CD8-positive, alpha-beta memory T cell (primary cell): Measurements from ENCODE around the gene NOP56. TPM values are rescaled to one million over a fixed set of nuclear protein-coding genes. Genes with fewer than 3 reads are reported as not detected.

Experiments
- CTCF ChIA-PET: fragments of 350-600 bp; sonication (Branson Sonifier 250); formaldehyde crosslinking; loops from one replicate; lab custom pipeline; 2021; ENCODE audit warnings: antibody characterized with exemption; lab: Charles Lee
- POLR2A ChIA-PET: fragments of 350-600 bp; sonication (Branson Sonifier 250); formaldehyde crosslinking; loops from one replicate; lab custom pipeline; 2021; ENCODE audit warnings: antibody characterized with exemption; lab: Charles Lee
- DNase-seq, 5 donors: peaks; one replicate each; pipeline versions ENCODE4 v3.0.0 to v3.0.0-alpha.2; 2020 to 2022; ENCODE audit warnings: mixed read lengths in 1 of 5
- H3K27ac ChIP-seq: one replicate; pipeline ENCODE4 v1.7.0; 2013; ENCODE audit warnings: low read depth, mild to moderate bottlenecking, low read length, moderate library complexity
- H3K27me3 ChIP-seq: 2 replicates; pipeline ENCODE4 v1.7.0; 2013; ENCODE audit warnings: low read length, mild to moderate bottlenecking; ENCODE audit not compliant: insufficient read depth, poor library complexity, severe bottlenecking
- H3K36me3 ChIP-seq: 2 replicates; pipeline ENCODE4 v1.7.0; 2013; ENCODE audit warnings: mild to moderate bottlenecking, low read length, moderate library complexity; ENCODE audit not compliant: insufficient read depth
- H3K4me1 ChIP-seq: 2 replicates; pipeline ENCODE4 v1.7.0; 2013; ENCODE audit warnings: mild to moderate bottlenecking, low read length, moderate library complexity; ENCODE audit not compliant: insufficient read depth
- H3K4me3 ChIP-seq: 2 replicates; pipeline ENCODE4 v1.7.0; 2013; ENCODE audit warnings: mild to moderate bottlenecking, low read length
- H3K9me3 ChIP-seq: 2 replicates; pipeline ENCODE4 v1.7.0; 2013; ENCODE audit warnings: mild to moderate bottlenecking, low read length
- H3K27ac Mint-ChIP-seq, 8 donors: one replicate each; pipeline ENCODE4 v1.8.0; 2020 to 2021; ENCODE audit warnings: mixed read lengths in 8 of 8, mild to moderate bottlenecking in 6 of 8, inconsistent platforms in 3 of 8, moderate library complexity in 3 of 8
- H3K27me3 Mint-ChIP-seq, 2 donors: one replicate each; pipeline ENCODE4 v1.8.0; 2020 to 2021; ENCODE audit warnings: mixed read lengths in 2 of 2, mild to moderate bottlenecking in 1 of 2, moderate library complexity in 1 of 2
- H3K36me3 Mint-ChIP-seq, 3 donors: one replicate each; pipeline ENCODE4 v1.8.0; 2020 to 2021; ENCODE audit warnings: mixed read lengths in 3 of 3, inconsistent platforms in 1 of 3, mild to moderate bottlenecking in 1 of 3
- H3K4me1 Mint-ChIP-seq, 3 donors: one replicate each; pipeline ENCODE4 v1.8.0; 2020 to 2021; ENCODE audit warnings: mixed read lengths in 3 of 3, inconsistent platforms in 1 of 3, mild to moderate bottlenecking in 1 of 3
- H3K4me3 Mint-ChIP-seq, 7 donors: one replicate each; pipeline ENCODE4 v1.8.0; 2020 to 2021; ENCODE audit warnings: mixed read lengths in 7 of 7, mild to moderate bottlenecking in 6 of 7, moderate library complexity in 4 of 7, inconsistent platforms in 2 of 7
- H3K9me3 Mint-ChIP-seq, 5 donors: one replicate each; pipeline ENCODE4 v1.8.0; 2020 to 2022; ENCODE audit warnings: mixed read lengths in 5 of 5, mild to moderate bottlenecking in 3 of 5, moderate library complexity in 2 of 5, inconsistent platforms in 1 of 5
- polyA plus RNA-seq: library from polyadenylated mRNA; unstranded; fragments of 300-500 nt; fragmentation: Illumina TruSeq; gene quantifications from one replicate; pipeline ENCODE4 v1.2.3, GENCODE V29; 2021
- total RNA-seq, 2 experiments: library from RNA; stranded (reverse); gene quantifications; one replicate each; pipeline ENCODE4 v1.2.3, GENCODE V29; 2021

NOP56 gene
- total and polyA plus RNA-seq, 3 experiments from 2014 or later, result 106 to 920 (median 888) TPM

DNA sequence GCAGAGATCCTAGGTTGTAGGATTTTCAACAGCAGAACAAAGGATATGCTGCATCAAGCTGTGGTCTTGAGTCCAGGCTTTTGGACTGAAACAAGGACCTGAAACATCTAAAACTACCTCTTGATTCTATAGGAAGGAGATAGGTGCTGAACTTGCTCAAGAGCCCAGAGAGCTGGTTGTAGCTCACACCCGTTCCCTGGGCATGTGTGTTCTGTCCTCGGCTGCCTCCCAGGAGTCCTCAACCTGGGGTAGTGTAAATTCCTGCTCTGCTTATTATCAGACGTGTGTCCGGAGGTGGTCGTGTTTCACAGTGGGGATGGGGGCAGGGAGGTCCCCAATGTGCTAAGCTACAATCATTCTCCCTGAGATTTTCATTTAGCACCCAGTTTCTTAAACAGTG lies 4.8 kb downstream of the NOP56 start:
- ChIA-PET CTCF (interaction anchor here (2.1 kb wide), 1 partner anchor 10 kb away, joined by 6 read pairs; no protein-coding TSS in a partner anchor), POLR2A (no interaction called here)
- H3K27me3 ChIP-seq, result no peaks in the 10 kb centered on the region
- H3K9me3 ChIP-seq, result no peaks in the 10 kb centered on the region
- peaks cover 83% of the 10 kb centered on the region for H3K36me3 ChIP-seq
- H3K27ac ChIP-seq, result no peak overlapping the region
- no peaks in the 10 kb centered on the region for H3K9me3 Mint-ChIP-seq
- peak overlapping the region in 1 of 7 donors; percentile 76 for H3K4me3 Mint-ChIP-seq
- H3K36me3 Mint-ChIP-seq, result peaks cover 18 to 92% (median 37%) of the 10 kb centered on the region in 3 donors
- peaks cover 20% of the 10 kb centered on the region for H3K4me1 ChIP-seq
- peaks cover 0 to 2% of the 10 kb centered on the region in 2 donors for H3K27me3 Mint-ChIP-seq
- H3K4me3 ChIP-seq, result no peak overlapping the region
- H3K4me1 Mint-ChIP-seq, result peaks cover 27 to 36% (median 28%) of the 10 kb centered on the region in 3 donors
- H3K27ac Mint-ChIP-seq, result peak overlapping the region in 2 of 8 donors; percentile 68 to 82
- no peak for DNase-seq

DNA sequence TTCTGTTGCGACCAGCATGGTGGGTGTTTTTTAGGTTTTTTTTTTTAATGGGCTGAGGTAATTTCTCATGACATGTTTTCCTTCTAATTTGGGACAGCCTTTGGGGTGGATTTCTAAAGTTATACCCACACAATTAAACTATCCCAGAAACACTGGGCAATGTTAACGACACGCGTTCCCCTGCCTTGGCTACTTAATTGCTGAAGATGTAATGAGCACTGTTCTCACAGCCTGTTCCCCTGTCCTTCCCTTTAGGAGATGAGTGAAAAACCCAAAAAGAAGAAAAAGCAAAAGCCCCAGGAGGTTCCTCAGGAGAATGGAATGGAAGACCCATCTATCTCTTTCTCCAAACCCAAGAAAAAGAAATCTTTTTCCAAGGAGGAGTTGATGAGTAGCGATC lies 5.2 kb downstream of the NOP56 start:
- DNase-seq, result no peak
- CTCF ChIA-PET, result interaction anchor here (2.1 kb wide), 1 partner anchor 11 kb away, joined by 6 read pairs; no protein-coding TSS in a partner anchor
- Mint-ChIP-seq H3K36me3 (peaks cover 18 to 94% (median 38%) of the 10 kb centered on the region in 3 donors), H3K27ac (peak overlapping the region in 2 of 8 donors; percentile 43 to 82), H3K4me3 (peak overlapping the region in 2 of 7 donors; percentile 61 to 76), H3K27me3 (peaks cover 0 to 2% of the 10 kb centered on the region in 2 donors), H3K4me1 (peaks cover 28 to 38% (median 31%) of the 10 kb centered on the region in 3 donors), H3K9me3 (no peaks in the 10 kb centered on the region)
- no peaks in the 10 kb centered on the region for H3K27me3 ChIP-seq
- peaks cover 20% of the 10 kb centered on the region for H3K4me1 ChIP-seq
- H3K9me3 ChIP-seq, result no peaks in the 10 kb centered on the region
- peaks cover 86% of the 10 kb centered on the region for H3K36me3 ChIP-seq
- no peak overlapping the region for H3K27ac ChIP-seq
- POLR2A ChIA-PET, result no interaction called here
- H3K4me3 ChIP-seq, result no peak overlapping the region

GRCh38 chr20:2658414-2659354 lies 6.3 kb downstream of the NOP56 start:
- Mint-ChIP-seq H3K9me3 (no peaks in the 10 kb centered on the region), H3K27me3 (peaks cover 0 to 2% of the 10 kb centered on the region in 2 donors), H3K4me1 (peaks cover 26 to 40% (median 32%) of the 10 kb centered on the region in 3 donors), H3K27ac (peak overlapping the region in 5 of 8 donors; percentile 0 to 82 (median 38)), H3K36me3 (peaks cover 18 to 96% (median 38%) of the 10 kb centered on the region in 3 donors), H3K4me3 (peak overlapping the region in 1 of 7 donors; percentile 76)
- ChIA-PET CTCF (no interaction called here), POLR2A (no interaction called here)
- no peak overlapping the region for H3K27ac ChIP-seq
- H3K36me3 ChIP-seq, result peaks cover 86% of the 10 kb centered on the region
- no peak for DNase-seq
- H3K27me3 ChIP-seq, result no peaks in the 10 kb centered on the region
- H3K9me3 ChIP-seq, result no peaks in the 10 kb centered on the region
- peaks cover 21% of the 10 kb centered on the region for H3K4me1 ChIP-seq
- H3K4me3 ChIP-seq, result no peak overlapping the region

DNA sequence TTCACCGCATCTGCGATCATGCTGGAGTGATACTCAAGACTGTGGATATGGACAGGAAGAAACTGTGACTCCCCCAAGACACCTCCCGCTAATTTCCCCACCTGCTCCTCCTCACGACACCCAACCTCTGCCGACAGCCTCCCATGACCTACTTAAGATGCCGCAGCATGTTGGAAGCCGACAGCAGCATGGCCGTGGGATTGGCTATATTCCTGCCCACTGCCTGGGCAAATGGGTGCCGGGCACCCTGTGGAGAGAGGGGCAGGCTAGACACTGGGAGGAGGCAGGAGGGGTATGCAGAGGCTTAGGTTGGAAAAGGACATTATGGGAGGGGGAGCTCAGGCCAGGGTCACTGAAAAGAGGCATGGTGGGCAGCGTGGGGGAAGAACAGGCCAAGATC lies 7.1 kb downstream of the NOP56 start:
- Histone ChIP-seq H3K4me1 (peaks cover 15% of the 10 kb centered on the region), H3K27ac (no peak overlapping the region), H3K4me3 (no peak overlapping the region), H3K27me3 (no peaks in the 10 kb centered on the region), H3K9me3 (no peaks in the 10 kb centered on the region), H3K36me3 (peaks cover 78% of the 10 kb centered on the region)
- Mint-ChIP-seq H3K27me3 (peaks cover 0 to 2% of the 10 kb centered on the region in 2 donors), H3K9me3 (no peaks in the 10 kb centered on the region), H3K4me1 (peaks cover 23 to 39% (median 31%) of the 10 kb centered on the region in 3 donors), H3K4me3 (peak overlapping the region in 1 of 7 donors; percentile 76), H3K36me3 (peaks cover 16 to 91% (median 40%) of the 10 kb centered on the region in 3 donors), H3K27ac (peak overlapping the region in 2 of 8 donors; percentile 74 to 82)
- no peak for DNase-seq
- ChIA-PET CTCF (no interaction called here), POLR2A (no interaction called here)

- Mint-ChIP-seq H3K27ac (peak overlapping the region; percentile 91 to 99 (median 95)), H3K4me3 (peak overlapping the region; percentile 84 to 99 (median 90)), H3K9me3 (no peaks in the 10 kb centered on the region), H3K27me3 (peaks cover 0 to 2% of the 10 kb centered on the region in 2 donors), H3K4me1 (peaks cover 17 to 29% (median 26%) of the 10 kb centered on the region in 3 donors), H3K36me3 (peaks cover 0 to 52% (median 19%) of the 10 kb centered on the region in 3 donors)
- Histone ChIP-seq H3K36me3 (peaks cover 39% of the 10 kb centered on the region), H3K27ac (peak overlapping the region; percentile 78), H3K4me1 (peaks cover 13% of the 10 kb centered on the region), H3K9me3 (no peaks in the 10 kb centered on the region), H3K27me3 (no peaks in the 10 kb centered on the region), H3K4me3 (peak overlapping the region; percentile 91)
- ChIA-PET CTCF (interaction anchor here (1.5 to 3.3 kb wide), 2 partner anchors 11 to 141 kb away, joined by 6 to 21 read pairs; partner anchors contain the start of gene NOP56), POLR2A (interaction anchor here (3.5 kb wide), 1 partner anchor 10 kb away, joined by 70 read pairs; the partner anchor contains the start of gene NOP56)
- DNase-seq, result no peak
Observed at GRCh38 chr20:2663364-2663886, 11.0 kb downstream of the NOP56 start.

DNA sequence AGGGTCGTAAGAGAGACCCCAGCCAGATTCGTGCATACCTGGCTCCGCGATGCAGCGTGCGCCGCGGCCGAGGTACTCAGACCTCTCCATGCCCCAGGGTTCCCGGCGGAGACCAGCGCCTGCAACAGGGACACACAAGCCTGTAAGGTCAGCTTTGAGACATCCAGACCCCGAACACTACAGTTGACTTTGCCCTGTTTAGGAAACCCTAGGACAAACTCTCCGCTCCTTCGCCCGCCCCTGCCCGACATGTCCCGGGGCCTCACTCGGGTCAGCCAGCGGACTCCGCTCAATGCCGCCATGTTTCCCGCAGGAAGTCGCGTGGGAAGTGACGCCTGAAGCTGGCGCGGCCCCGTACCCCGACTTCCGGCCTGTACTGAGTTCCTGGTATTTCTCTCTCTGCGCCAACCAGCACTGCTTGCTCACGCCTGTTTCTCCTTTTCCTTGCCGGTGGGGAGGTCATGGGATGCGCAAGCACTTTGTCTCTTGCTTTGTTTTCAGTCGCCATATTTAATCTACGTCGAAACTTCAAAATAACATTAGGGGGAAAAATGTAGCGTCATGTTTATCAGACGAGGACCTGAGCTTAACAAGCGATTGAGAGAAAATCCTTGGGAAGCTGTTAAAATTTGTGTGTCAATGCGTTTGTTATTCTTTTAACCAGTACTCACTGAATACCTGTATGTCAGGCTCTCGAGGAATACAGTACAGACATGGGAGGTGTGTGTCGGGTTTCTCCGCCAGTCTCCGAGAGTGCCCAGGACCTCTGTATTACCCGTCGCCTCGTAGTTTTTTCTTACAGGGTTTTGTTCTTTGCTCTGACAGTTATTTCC lies 11.7 kb downstream of the NOP56 start, which contains the start of gene IDH3B:
TSS of gene IDH3B (minus strand) at position 330 of the 833 bp plus-strand sequence. CDS start at position 302, 28 bp downstream.
- Histone ChIP-seq H3K36me3 (peaks cover 33% of the 10 kb centered on the region), H3K27me3 (no peaks in the 10 kb centered on the region), H3K4me3 (peak within 1 kb of the TSS; percentile 91), H3K4me1 (peaks cover 13% of the 10 kb centered on the region), H3K27ac (peak within 1 kb of the TSS; percentile 78), H3K9me3 (no peaks in the 10 kb centered on the region)
- Mint-ChIP-seq H3K36me3 (peaks cover 0 to 46% (median 19%) of the 10 kb centered on the region in 3 donors), H3K4me3 (peak within 1 kb of the TSS; percentile 84 to 99 (median 90)), H3K9me3 (no peaks in the 10 kb centered on the region), H3K27ac (peak within 1 kb of the TSS; percentile 91 to 99 (median 95)), H3K4me1 (peaks cover 17 to 29% (median 26%) of the 10 kb centered on the region in 3 donors), H3K27me3 (no peaks in the 10 kb centered on the region)
- CTCF ChIA-PET, result interaction anchor here (0.8 to 3.3 kb wide), 4 partner anchors 12 to 142 kb away, joined by 4 to 21 read pairs (median 5); partner anchors contain the start of gene NOP56
- peak; percentile 85 to 93 (median 89) for DNase-seq
- POLR2A ChIA-PET, result interaction anchor here (0.7 to 3.5 kb wide), 5 partner anchors 10 to 194 kb away, joined by 3 to 70 read pairs (median 5); partner anchors contain the start of genes NOP56, PCED1A, SNRPB and VPS16

- CTCF ChIA-PET, result interaction anchor here (1.1 kb wide), 1 partner anchor 15 kb away, joined by 3 read pairs; no protein-coding TSS in a partner anchor
- no peak overlapping the region for H3K4me3 ChIP-seq
- no peaks in the 10 kb centered on the region for H3K36me3 Mint-ChIP-seq
Observed at GRCh38 chr20:2671977-2672376, 19.5 kb downstream of the NOP56 start.

More at GRCh38 chr20:2671977-2672376, 19.5 kb downstream of the NOP56 start:
- Histone ChIP-seq H3K36me3 (no peaks in the 10 kb centered on the region), H3K9me3 (no peaks in the 10 kb centered on the region), H3K27me3 (no peaks in the 10 kb centered on the region), H3K27ac (no peak overlapping the region), H3K4me1 (no peaks in the 10 kb centered on the region)
- peaks cover 2 to 15% of the 10 kb centered on the region in 2 donors for H3K27me3 Mint-ChIP-seq
- no peak overlapping the region for H3K27ac Mint-ChIP-seq
- no peak overlapping the region for H3K4me3 Mint-ChIP-seq
- H3K9me3 Mint-ChIP-seq, result no peaks in the 10 kb centered on the region
- DNase-seq, result no peak
- POLR2A ChIA-PET, result no interaction called here
- H3K4me1 Mint-ChIP-seq, result no peaks in the 10 kb centered on the region
